NCI-H187 treated with DMSO at 0.1 percent for 48 hours (cell line): ENCODE measurements around the gene UGT3A1.

Experiments
- DNase-seq: peaks from one replicate; lab custom pipeline; 2025; lab: John Stamatoyannopoulos, UW

Gene UGT3A1

DNA sequence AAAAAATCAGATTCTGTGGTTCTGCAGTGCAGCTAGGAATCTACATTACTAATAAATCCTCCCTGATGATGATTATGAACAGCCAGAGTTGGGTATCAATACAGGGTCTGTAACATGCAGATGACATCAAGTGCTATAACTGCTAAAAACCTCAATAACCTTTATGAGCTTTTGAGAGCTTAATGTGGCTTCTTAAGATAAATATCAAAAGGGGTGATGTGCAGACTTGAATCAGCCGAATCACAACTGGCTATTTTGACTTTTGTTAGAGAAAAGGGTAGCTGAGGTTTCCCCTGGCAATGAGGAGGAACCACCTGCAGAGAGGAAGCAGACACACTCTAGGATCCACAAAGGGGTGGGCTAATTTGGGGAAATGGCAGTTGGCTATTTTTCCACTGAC, 83.0 kb downstream of the UGT3A1 start:
- DNase-seq, result no peak

DNA sequence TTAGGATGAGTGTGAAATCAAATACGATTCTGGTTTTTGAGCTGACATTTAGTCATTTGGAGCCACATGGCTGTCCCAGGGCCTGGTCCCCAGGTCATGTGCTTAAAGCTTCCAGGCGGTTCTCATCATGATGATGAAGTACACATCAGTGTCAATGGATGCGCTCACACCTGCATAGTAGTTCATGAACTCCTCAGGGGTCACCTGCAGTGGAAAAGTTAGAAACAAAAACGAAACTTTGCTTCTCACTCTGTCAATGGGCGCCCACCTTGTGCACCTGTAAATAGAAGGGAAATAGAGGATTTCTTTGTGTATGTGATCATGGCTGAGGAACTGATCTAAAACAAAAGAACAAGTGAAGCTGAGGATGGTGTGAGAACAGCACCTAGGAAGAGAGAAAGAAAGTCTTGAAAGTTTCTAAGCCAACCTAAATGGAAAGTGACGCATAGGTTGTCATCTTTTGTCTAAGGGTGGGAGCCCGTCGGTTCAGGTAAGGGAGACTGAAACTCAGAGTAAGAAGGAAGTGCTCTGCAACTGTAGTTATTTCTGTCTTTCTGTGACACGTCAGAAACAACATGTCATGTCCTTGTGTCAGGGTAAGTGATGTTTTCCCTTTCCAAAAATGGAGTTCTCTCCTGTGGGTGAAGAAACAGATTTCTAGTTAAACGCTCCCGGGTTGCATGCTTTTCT, 86.6 kb downstream of the UGT3A1 start:
- no peak for DNase-seq

DNA sequence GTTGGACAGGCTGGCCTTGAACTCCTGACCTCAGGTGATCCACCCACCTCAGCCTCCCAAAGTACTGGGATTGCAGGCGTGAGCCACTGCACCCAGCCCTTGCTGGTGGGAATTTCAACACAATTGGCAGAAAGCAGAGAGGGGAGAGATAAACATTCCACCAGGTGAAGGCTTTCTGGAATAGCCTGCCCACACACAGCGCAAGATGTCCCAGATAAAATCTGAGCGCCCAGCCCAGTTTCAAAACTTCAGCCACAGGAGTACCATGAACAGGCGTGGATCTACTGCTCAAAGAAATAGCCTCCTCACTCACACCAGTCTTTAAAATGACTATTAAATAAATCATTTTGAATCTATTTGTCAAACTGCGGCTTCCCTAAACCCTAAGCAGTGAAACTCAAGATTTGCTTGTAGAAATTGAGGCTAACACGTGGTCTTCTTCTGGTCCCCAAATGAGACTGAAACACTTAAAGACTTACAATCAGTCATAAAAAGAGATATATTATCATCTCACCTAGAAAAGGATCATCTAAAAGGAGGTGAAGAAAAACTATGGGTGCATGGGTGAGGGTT, 87.5 kb downstream of the UGT3A1 start:
- no peak for DNase-seq

DNA sequence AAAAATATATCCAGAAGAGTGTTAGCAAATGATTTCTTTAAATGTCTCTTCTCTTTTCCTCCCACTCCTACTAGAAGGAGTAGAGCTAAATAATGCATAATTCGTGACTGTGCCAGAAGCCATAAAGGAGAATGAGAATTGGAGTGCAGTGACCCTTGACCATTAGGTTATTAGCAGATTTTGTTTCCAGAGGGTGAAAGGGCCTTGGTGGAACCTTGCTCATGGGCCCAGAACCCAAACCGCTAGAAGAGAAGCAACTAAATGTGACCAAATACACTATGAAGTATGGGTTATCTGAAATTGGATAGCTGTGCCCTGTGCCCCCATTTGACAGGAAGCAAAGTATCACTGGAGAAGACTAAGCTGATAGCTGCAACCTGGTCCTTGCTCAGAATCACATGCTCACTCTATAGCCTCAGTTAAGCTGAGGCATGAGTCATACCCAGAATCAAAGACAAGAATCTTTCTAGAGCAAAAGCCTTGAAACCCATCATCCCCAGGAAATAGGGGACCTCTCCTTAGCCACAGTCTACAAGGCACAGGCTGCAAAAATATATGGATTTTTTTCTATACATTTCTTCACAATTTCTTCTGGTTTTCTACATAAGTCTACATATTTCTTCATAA, 89.0 kb downstream of the UGT3A1 start:
- no peak for DNase-seq
